ENCODE data around the gene ANKMY2. TPM values are rescaled to one million over a fixed set of nuclear protein-coding genes. Genes with fewer than 3 reads are reported as not detected.

The ANKMY2 gene
- total RNA-seq, result 10 to 100 TPM in 1 of 4 donors, 1 to 10 TPM in 3; 5.2 to 16.2 (median 9.4) TPM

- peak within 1 kb of the TSS; percentile 90 for H3K27ac ChIP-seq
- no peaks in the 10 kb centered on the region for H3K36me3 ChIP-seq
- peaks cover 44% of the 10 kb centered on the region for H3K4me1 ChIP-seq
- TF ChIP-seq POLR2A (IDR thresholded peaks at IDR 0.05) (peak; percentile 92 to 97), POLR2AphosphoS5 (IDR thresholded peaks at IDR 0.05) (peak; percentile 75 to 95 (median 79)), EP300 (IDR thresholded peaks at IDR 0.05) (no peak)
- H3K4me3 ChIP-seq, result peak within 1 kb of the TSS; percentile 68
- H3K9me3 ChIP-seq, result no peaks in the 10 kb centered on the region
- under 1% methylated on average over 47 of the region's 73 CpGs for WGBS
- H3K27me3 ChIP-seq, result no peaks in the 10 kb centered on the region
- DNase-seq (ENCODE audit: low spot score in 2 of 2), result peak; percentile 95 to 97
These were observed at the start of gene ANKMY2, which contains the start of gene BZW2 for GRCh38 chr7:16645593-16646471. Gene ANKMY2 (minus strand): TSS chr7:16645754. CDS start chr7:16645573, 181 bp downstream. Gene BZW2 (plus strand): TSS chr7:16646181. CDS start chr7:16665444, 19,263 bp downstream.

DNA sequence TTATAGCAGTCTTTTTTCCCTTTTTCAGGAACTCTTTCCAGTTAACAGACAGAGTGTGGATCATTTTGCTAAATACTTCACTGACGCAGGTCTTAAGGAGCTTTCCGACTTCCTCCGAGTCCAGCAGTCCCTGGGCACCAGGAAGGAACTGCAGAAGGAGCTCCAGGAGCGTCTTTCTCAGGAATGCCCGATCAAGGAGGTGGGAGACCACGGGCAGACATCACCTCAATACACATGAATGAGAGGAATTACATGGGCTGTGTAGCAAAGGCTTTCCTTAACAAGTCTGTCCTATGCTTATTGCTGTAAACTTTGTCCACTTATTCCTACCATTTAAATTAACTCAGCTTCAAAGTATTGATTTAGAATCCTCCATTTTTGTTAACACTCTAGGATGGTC lies 49.3 kb upstream of the ANKMY2 start:
- Histone ChIP-seq H3K36me3 (peaks cover 72% of the 10 kb centered on the region), H3K27me3 (no peaks in the 10 kb centered on the region), H3K27ac (no peak overlapping the region), H3K4me3 (no peak overlapping the region), H3K4me1 (no peaks in the 10 kb centered on the region), H3K9me3 (no peaks in the 10 kb centered on the region)
- WGBS, result 79% methylated on average over 6 of the region's 6 CpGs
- no peak for DNase-seq (ENCODE audit: low spot score in 2 of 2)
- TF ChIP-seq POLR2A (IDR thresholded peaks at IDR 0.05) (no peak), EP300 (IDR thresholded peaks at IDR 0.05) (no peak), CTCF (IDR thresholded peaks at IDR 0.05) (no peak), POLR2AphosphoS5 (IDR thresholded peaks at IDR 0.05) (no peak)

GRCh38 chr7:16693601-16694318 lies 48.2 kb upstream of the ANKMY2 start:
- no peak for DNase-seq (ENCODE audit: low spot score in 2 of 2)
- H3K4me3 ChIP-seq, result no peak overlapping the region
- no peaks in the 10 kb centered on the region for H3K4me1 ChIP-seq
- no peak overlapping the region for H3K27ac ChIP-seq
- H3K9me3 ChIP-seq, result no peaks in the 10 kb centered on the region
- H3K36me3 ChIP-seq, result peaks cover 64% of the 10 kb centered on the region
- no peaks in the 10 kb centered on the region for H3K27me3 ChIP-seq
- TF ChIP-seq EP300 (IDR thresholded peaks at IDR 0.05), result no peak
- 90% methylated on average over 2 of the region's 2 CpGs for WGBS

GRCh38 chr7:16691241-16691640 lies 45.7 kb upstream of the ANKMY2 start:
- Histone ChIP-seq H3K4me1 (no peaks in the 10 kb centered on the region), H3K4me3 (no peak overlapping the region), H3K36me3 (peaks cover 50% of the 10 kb centered on the region), H3K27ac (no peak overlapping the region), H3K27me3 (no peaks in the 10 kb centered on the region), H3K9me3 (no peaks in the 10 kb centered on the region)
- no peak for TF ChIP-seq POLR2A (IDR thresholded peaks at IDR 0.05)
- TF ChIP-seq POLR2AphosphoS5 (IDR thresholded peaks at IDR 0.05), result no peak
- TF ChIP-seq EP300 (IDR thresholded peaks at IDR 0.05), result no peak
- TF ChIP-seq CTCF (IDR thresholded peaks at IDR 0.05), result no peak
- DNase-seq (ENCODE audit: low spot score in 2 of 2), result no peak
- WGBS, result 88% methylated on average over 4 of the region's 4 CpGs

DNA sequence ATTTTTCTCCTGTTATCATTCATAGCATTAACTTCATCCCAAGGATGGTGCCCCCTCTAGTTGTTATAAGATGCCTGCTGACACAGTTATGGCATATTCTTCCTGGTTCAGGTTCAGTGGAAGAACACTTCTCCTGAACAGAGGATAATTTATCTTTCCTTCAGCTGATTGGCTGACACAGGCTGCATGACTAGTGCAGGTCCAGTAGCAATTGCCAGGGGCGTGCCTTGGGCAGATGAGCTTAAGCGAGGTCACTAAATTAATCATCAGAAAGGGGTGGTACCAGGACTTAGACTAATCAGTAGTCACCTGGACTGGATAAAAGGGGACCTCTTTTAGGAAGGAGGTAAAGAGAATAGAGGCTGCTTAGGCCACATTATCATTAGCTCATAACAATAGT lies 42.7 kb upstream of the ANKMY2 start:
- 91% methylated on average over 2 of the region's 2 CpGs for WGBS
- no peak overlapping the region for H3K4me3 ChIP-seq
- no peak for TF ChIP-seq POLR2A (IDR thresholded peaks at IDR 0.05)
- no peak for TF ChIP-seq POLR2AphosphoS5 (IDR thresholded peaks at IDR 0.05)
- no peak for TF ChIP-seq CTCF (IDR thresholded peaks at IDR 0.05)
- TF ChIP-seq EP300 (IDR thresholded peaks at IDR 0.05), result no peak
- no peaks in the 10 kb centered on the region for H3K4me1 ChIP-seq
- H3K27ac ChIP-seq, result no peak overlapping the region
- no peaks in the 10 kb centered on the region for H3K27me3 ChIP-seq
- peaks cover 44% of the 10 kb centered on the region for H3K36me3 ChIP-seq
- DNase-seq (ENCODE audit: low spot score in 2 of 2), result no peak
- no peaks in the 10 kb centered on the region for H3K9me3 ChIP-seq

- peaks cover 56% of the 10 kb centered on the region for H3K36me3 ChIP-seq
- no peak overlapping the region for H3K27ac ChIP-seq
- 89% methylated on average over 2 of the region's 2 CpGs for WGBS
- no peak for TF ChIP-seq POLR2AphosphoS5 (IDR thresholded peaks at IDR 0.05)
- no peak for TF ChIP-seq EP300 (IDR thresholded peaks at IDR 0.05)
- no peak for TF ChIP-seq CTCF (IDR thresholded peaks at IDR 0.05)
- TF ChIP-seq POLR2A (IDR thresholded peaks at IDR 0.05), result no peak
- H3K9me3 ChIP-seq, result no peaks in the 10 kb centered on the region
- no peak overlapping the region for H3K4me3 ChIP-seq
- H3K4me1 ChIP-seq, result no peaks in the 10 kb centered on the region
- no peak for DNase-seq (ENCODE audit: low spot score in 2 of 2)
- H3K27me3 ChIP-seq, result no peaks in the 10 kb centered on the region
These were observed 40.0 kb upstream of the ANKMY2 start for GRCh38 chr7:16685535-16685934.

Measured in suprapubic skin (tissue), 4 donors.